CD8-positive, alpha-beta memory T cell (primary cell): ENCODE measurements around the gene CPAMD8. TPM values are rescaled to one million over a fixed set of nuclear protein-coding genes. Genes with fewer than 3 reads are reported as not detected.

Source experiments
- CTCF ChIA-PET: fragments of 350-600 bp; sonication (Branson Sonifier 250); formaldehyde crosslinking; loops from one replicate; lab custom pipeline; 2021; ENCODE audit warnings: antibody characterized with exemption; lab: Charles Lee
- POLR2A ChIA-PET: fragments of 350-600 bp; sonication (Branson Sonifier 250); formaldehyde crosslinking; loops from one replicate; lab custom pipeline; 2021; ENCODE audit warnings: antibody characterized with exemption; lab: Charles Lee
- DNase-seq, 5 donors: peaks; one replicate each; pipeline versions ENCODE4 v3.0.0 to v3.0.0-alpha.2; 2020 to 2022; ENCODE audit warnings: mixed read lengths in 1 of 5
- H3K27ac ChIP-seq: one replicate; pipeline ENCODE4 v1.7.0; 2013; ENCODE audit warnings: low read depth, mild to moderate bottlenecking, low read length, moderate library complexity
- H3K27me3 ChIP-seq: 2 replicates; pipeline ENCODE4 v1.7.0; 2013; ENCODE audit warnings: low read length, mild to moderate bottlenecking; ENCODE audit not compliant: insufficient read depth, poor library complexity, severe bottlenecking
- H3K36me3 ChIP-seq: 2 replicates; pipeline ENCODE4 v1.7.0; 2013; ENCODE audit warnings: mild to moderate bottlenecking, low read length, moderate library complexity; ENCODE audit not compliant: insufficient read depth
- H3K4me1 ChIP-seq: 2 replicates; pipeline ENCODE4 v1.7.0; 2013; ENCODE audit warnings: mild to moderate bottlenecking, low read length, moderate library complexity; ENCODE audit not compliant: insufficient read depth
- H3K4me3 ChIP-seq: 2 replicates; pipeline ENCODE4 v1.7.0; 2013; ENCODE audit warnings: mild to moderate bottlenecking, low read length
- H3K9me3 ChIP-seq: 2 replicates; pipeline ENCODE4 v1.7.0; 2013; ENCODE audit warnings: mild to moderate bottlenecking, low read length
- H3K27ac Mint-ChIP-seq, 8 donors: one replicate each; pipeline ENCODE4 v1.8.0; 2020 to 2021; ENCODE audit warnings: mixed read lengths in 8 of 8, mild to moderate bottlenecking in 6 of 8, inconsistent platforms in 3 of 8, moderate library complexity in 3 of 8
- H3K27me3 Mint-ChIP-seq, 2 donors: one replicate each; pipeline ENCODE4 v1.8.0; 2020 to 2021; ENCODE audit warnings: mixed read lengths in 2 of 2, mild to moderate bottlenecking in 1 of 2, moderate library complexity in 1 of 2
- H3K36me3 Mint-ChIP-seq, 3 donors: one replicate each; pipeline ENCODE4 v1.8.0; 2020 to 2021; ENCODE audit warnings: mixed read lengths in 3 of 3, inconsistent platforms in 1 of 3, mild to moderate bottlenecking in 1 of 3
- H3K4me1 Mint-ChIP-seq, 3 donors: one replicate each; pipeline ENCODE4 v1.8.0; 2020 to 2021; ENCODE audit warnings: mixed read lengths in 3 of 3, inconsistent platforms in 1 of 3, mild to moderate bottlenecking in 1 of 3
- H3K4me3 Mint-ChIP-seq, 7 donors: one replicate each; pipeline ENCODE4 v1.8.0; 2020 to 2021; ENCODE audit warnings: mixed read lengths in 7 of 7, mild to moderate bottlenecking in 6 of 7, moderate library complexity in 4 of 7, inconsistent platforms in 2 of 7
- H3K9me3 Mint-ChIP-seq, 5 donors: one replicate each; pipeline ENCODE4 v1.8.0; 2020 to 2022; ENCODE audit warnings: mixed read lengths in 5 of 5, mild to moderate bottlenecking in 3 of 5, moderate library complexity in 2 of 5, inconsistent platforms in 1 of 5
- polyA plus RNA-seq: library from polyadenylated mRNA; unstranded; fragments of 300-500 nt; fragmentation: Illumina TruSeq; gene quantifications from one replicate; pipeline ENCODE4 v1.2.3, GENCODE V29; 2021
- total RNA-seq, 2 experiments: library from RNA; stranded (reverse); gene quantifications; one replicate each; pipeline ENCODE4 v1.2.3, GENCODE V29; 2021

The CPAMD8 gene
- total and polyA plus RNA-seq, 3 experiments from 2014 or later, result 0.07 to 0.74 (median 0.18) TPM

DNA sequence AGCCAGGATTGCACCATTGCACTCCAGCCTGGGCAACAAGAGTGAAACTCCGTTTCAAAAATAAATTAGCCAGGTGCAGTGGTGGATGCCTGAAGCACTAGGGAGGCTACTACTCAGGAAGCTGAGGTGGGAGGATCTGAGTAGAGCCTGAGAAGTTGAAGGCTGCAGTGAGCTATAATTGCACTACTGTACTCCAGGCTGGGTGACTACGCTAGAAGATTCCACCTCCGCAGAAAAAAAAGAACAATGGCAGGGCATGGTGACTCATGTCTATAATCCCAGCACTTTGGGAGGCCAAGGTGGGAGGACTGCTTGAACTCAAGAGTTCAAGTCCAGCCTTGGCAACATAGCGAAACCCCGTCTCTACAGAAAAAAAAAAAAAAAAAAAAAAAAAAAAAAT is 28.1 kb upstream of the CPAMD8 start:
- Mint-ChIP-seq H3K36me3 (peaks cover 7 to 80% (median 25%) of the 10 kb centered on the region in 3 donors), H3K4me3 (no peak overlapping the region), H3K27me3 (no peaks in the 10 kb centered on the region), H3K9me3 (no peaks in the 10 kb centered on the region), H3K27ac (no peak overlapping the region), H3K4me1 (no peaks in the 10 kb centered on the region)
- CTCF ChIA-PET, result no interaction called here
- no peak overlapping the region for H3K4me3 ChIP-seq
- no peaks in the 10 kb centered on the region for H3K9me3 ChIP-seq
- H3K27ac ChIP-seq, result no peak overlapping the region
- H3K36me3 ChIP-seq, result peaks cover 36% of the 10 kb centered on the region
- no peak for DNase-seq
- POLR2A ChIA-PET, result no interaction called here
- H3K27me3 ChIP-seq, result no peaks in the 10 kb centered on the region
- no peaks in the 10 kb centered on the region for H3K4me1 ChIP-seq

GRCh38 chr19:17052439-17052838 is 25.8 kb upstream of the CPAMD8 start:
- CTCF ChIA-PET, result interaction anchor here (0.6 to 1.1 kb wide), 2 partner anchors 236 to 279 kb away, joined by 3 to 5 read pairs; no protein-coding TSS in a partner anchor
- Histone ChIP-seq H3K36me3 (peaks cover 22% of the 10 kb centered on the region), H3K27me3 (no peaks in the 10 kb centered on the region), H3K27ac (no peak overlapping the region), H3K4me1 (no peaks in the 10 kb centered on the region), H3K9me3 (no peaks in the 10 kb centered on the region), H3K4me3 (no peak overlapping the region)
- POLR2A ChIA-PET, result no interaction called here
- H3K27me3 Mint-ChIP-seq, result no peaks in the 10 kb centered on the region
- no peak overlapping the region for H3K4me3 Mint-ChIP-seq
- peak overlapping the region in 1 of 8 donors; percentile 38 for H3K27ac Mint-ChIP-seq
- peak in 1 of 5 donors; percentile 19 for DNase-seq
- no peaks in the 10 kb centered on the region for H3K9me3 Mint-ChIP-seq
- H3K4me1 Mint-ChIP-seq, result no peaks in the 10 kb centered on the region
- H3K36me3 Mint-ChIP-seq, result peaks cover 0 to 77% (median 12%) of the 10 kb centered on the region in 3 donors

DNA sequence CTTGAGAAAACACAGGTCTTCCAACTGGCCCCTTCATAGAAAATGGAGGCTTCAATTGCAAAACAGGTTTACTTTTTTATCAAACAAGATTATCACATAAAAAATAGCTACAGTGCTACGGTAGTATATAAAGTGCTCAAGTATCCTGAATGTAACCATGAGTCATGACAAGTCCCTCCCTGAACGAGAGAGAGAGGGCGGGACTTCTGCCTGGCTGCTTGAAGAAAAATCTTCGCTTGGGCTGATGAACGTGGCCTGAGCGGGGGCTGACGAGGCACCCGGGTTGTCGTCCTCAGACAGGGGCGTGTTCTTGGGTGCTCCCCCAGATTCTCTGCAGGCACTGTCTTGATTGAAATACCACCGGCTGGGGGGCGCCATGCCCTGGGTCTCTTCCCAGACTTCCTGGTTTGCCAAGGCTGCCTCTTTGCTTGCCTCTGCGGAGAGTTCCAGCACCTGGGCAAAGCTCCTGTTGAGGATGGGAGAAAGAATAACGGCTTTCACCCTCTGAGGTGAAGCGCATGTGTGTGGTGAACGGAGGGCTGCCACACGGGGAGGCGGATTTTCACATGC is 23.2 kb upstream of the CPAMD8 start:
- H3K9me3 ChIP-seq, result no peaks in the 10 kb centered on the region
- DNase-seq, result no peak
- Mint-ChIP-seq H3K4me3 (no peak overlapping the region), H3K27me3 (no peaks in the 10 kb centered on the region), H3K4me1 (no peaks in the 10 kb centered on the region), H3K36me3 (peaks cover 0 to 63% (median 5%) of the 10 kb centered on the region in 3 donors), H3K27ac (peak overlapping the region in 1 of 8 donors; percentile 22), H3K9me3 (no peaks in the 10 kb centered on the region)
- no peak overlapping the region for H3K27ac ChIP-seq
- H3K27me3 ChIP-seq, result no peaks in the 10 kb centered on the region
- POLR2A ChIA-PET, result no interaction called here
- H3K4me3 ChIP-seq, result no peak overlapping the region
- H3K36me3 ChIP-seq, result peaks cover 22% of the 10 kb centered on the region
- H3K4me1 ChIP-seq, result no peaks in the 10 kb centered on the region
- CTCF ChIA-PET, result no interaction called here

DNA sequence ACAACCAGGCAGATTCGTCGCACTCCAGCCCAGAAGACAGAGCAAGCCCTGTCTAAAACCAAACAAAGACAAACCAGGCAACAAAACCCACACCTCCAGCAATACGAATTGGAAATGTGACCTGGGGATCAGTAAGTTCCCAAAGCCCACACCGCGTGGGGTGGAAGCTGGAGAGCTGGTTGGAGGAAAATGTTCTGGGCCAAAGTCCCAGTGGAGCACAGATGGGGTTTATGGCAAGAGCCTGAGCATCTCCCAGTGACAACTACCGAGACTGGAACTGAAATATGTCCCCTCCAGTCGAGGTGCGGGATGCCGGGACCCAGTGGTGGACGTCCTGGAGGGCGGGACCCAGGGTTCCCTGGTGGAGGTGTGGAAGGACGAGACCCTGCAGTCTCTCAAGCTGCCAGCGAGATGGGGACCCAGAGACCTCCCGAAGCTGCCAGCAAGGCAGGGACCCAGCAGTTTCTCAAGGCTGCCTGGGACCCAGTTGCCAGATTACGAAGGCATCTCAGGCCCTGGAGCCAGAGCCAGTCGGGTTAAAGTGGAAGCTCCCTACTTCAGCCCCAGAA is 22.4 kb upstream of the CPAMD8 start:
- no peak overlapping the region for H3K4me3 Mint-ChIP-seq
- no peaks in the 10 kb centered on the region for H3K4me1 ChIP-seq
- H3K36me3 ChIP-seq, result peaks cover 20% of the 10 kb centered on the region
- DNase-seq, result no peak
- no peak overlapping the region for H3K4me3 ChIP-seq
- no peaks in the 10 kb centered on the region for H3K27me3 Mint-ChIP-seq
- no peaks in the 10 kb centered on the region for H3K4me1 Mint-ChIP-seq
- ChIA-PET POLR2A (no interaction called here), CTCF (no interaction called here)
- H3K9me3 Mint-ChIP-seq, result no peaks in the 10 kb centered on the region
- peak overlapping the region in 2 of 8 donors; percentile 17 to 75 for H3K27ac Mint-ChIP-seq
- no peaks in the 10 kb centered on the region for H3K9me3 ChIP-seq
- H3K36me3 Mint-ChIP-seq, result peaks cover 0 to 56% (median 5%) of the 10 kb centered on the region in 3 donors
- H3K27ac ChIP-seq, result no peak overlapping the region
- no peaks in the 10 kb centered on the region for H3K27me3 ChIP-seq

GRCh38 chr19:17045907-17046502 is 19.4 kb upstream of the CPAMD8 start:
- no peaks in the 10 kb centered on the region for H3K9me3 ChIP-seq
- H3K36me3 Mint-ChIP-seq, result peaks cover 0 to 33% (median 2%) of the 10 kb centered on the region in 3 donors
- no peak overlapping the region for H3K4me3 ChIP-seq
- ChIA-PET POLR2A (no interaction called here), CTCF (no interaction called here)
- H3K4me1 Mint-ChIP-seq, result no peaks in the 10 kb centered on the region
- DNase-seq, result no peak
- peaks cover 5 to 6% of the 10 kb centered on the region in 2 donors for H3K27me3 Mint-ChIP-seq
- H3K27me3 ChIP-seq, result no peaks in the 10 kb centered on the region
- no peaks in the 10 kb centered on the region for H3K9me3 Mint-ChIP-seq
- H3K36me3 ChIP-seq, result peaks cover 6% of the 10 kb centered on the region
- peak overlapping the region in 1 of 8 donors; percentile 4 for H3K27ac Mint-ChIP-seq
- H3K27ac ChIP-seq, result no peak overlapping the region
- H3K4me1 ChIP-seq, result no peaks in the 10 kb centered on the region
- no peak overlapping the region for H3K4me3 Mint-ChIP-seq

GRCh38 chr19:17043744-17044143 is 17.1 kb upstream of the CPAMD8 start:
- Histone ChIP-seq H3K27ac (no peak overlapping the region), H3K4me3 (no peak overlapping the region), H3K36me3 (no peaks in the 10 kb centered on the region), H3K27me3 (no peaks in the 10 kb centered on the region), H3K9me3 (no peaks in the 10 kb centered on the region), H3K4me1 (no peaks in the 10 kb centered on the region)
- CTCF ChIA-PET, result interaction anchor here (0.9 kb wide), 2 partner anchors 15 to 322 kb away, joined by 3 to 4 read pairs; no protein-coding TSS in a partner anchor
- Mint-ChIP-seq H3K36me3 (peaks cover 0 to 12% (median 2%) of the 10 kb centered on the region in 3 donors), H3K27me3 (peaks cover 12 to 20% of the 10 kb centered on the region in 2 donors), H3K9me3 (no peaks in the 10 kb centered on the region), H3K4me1 (no peaks in the 10 kb centered on the region), H3K27ac (no peak overlapping the region), H3K4me3 (no peak overlapping the region)
- DNase-seq, result no peak
- POLR2A ChIA-PET, result no interaction called here

GRCh38 chr19:17041976-17042375 is 15.4 kb upstream of the CPAMD8 start:
- no peaks in the 10 kb centered on the region for H3K4me1 ChIP-seq
- peaks cover 0 to 2% (median 0%) of the 10 kb centered on the region in 3 donors for H3K36me3 Mint-ChIP-seq
- H3K27ac Mint-ChIP-seq, result no peak overlapping the region
- H3K4me1 Mint-ChIP-seq, result no peaks in the 10 kb centered on the region
- no peaks in the 10 kb centered on the region for H3K9me3 ChIP-seq
- H3K9me3 Mint-ChIP-seq, result no peaks in the 10 kb centered on the region
- ChIA-PET POLR2A (no interaction called here), CTCF (no interaction called here)
- no peak overlapping the region for H3K27ac ChIP-seq
- H3K36me3 ChIP-seq, result no peaks in the 10 kb centered on the region
- H3K4me3 ChIP-seq, result no peak overlapping the region
- H3K27me3 Mint-ChIP-seq, result peaks cover 13 to 26% of the 10 kb centered on the region in 2 donors
- H3K4me3 Mint-ChIP-seq, result no peak overlapping the region
- H3K27me3 ChIP-seq, result no peaks in the 10 kb centered on the region
- DNase-seq, result no peak

- H3K4me3 Mint-ChIP-seq, result no peak overlapping the region
- CTCF ChIA-PET, result no interaction called here
Observed at GRCh38 chr19:17037966-17038500, 11.4 kb upstream of the CPAMD8 start.

More at GRCh38 chr19:17037966-17038500, 11.4 kb upstream of the CPAMD8 start:
- peaks cover 17 to 32% of the 10 kb centered on the region in 2 donors for H3K27me3 Mint-ChIP-seq
- peaks cover 0 to 2% (median 0%) of the 10 kb centered on the region in 3 donors for H3K36me3 Mint-ChIP-seq
- H3K27me3 ChIP-seq, result no peaks in the 10 kb centered on the region
- H3K27ac ChIP-seq, result no peak overlapping the region
- no peak for DNase-seq
- H3K36me3 ChIP-seq, result no peaks in the 10 kb centered on the region
- POLR2A ChIA-PET, result no interaction called here
- H3K4me1 ChIP-seq, result no peaks in the 10 kb centered on the region
- H3K4me3 ChIP-seq, result no peak overlapping the region
- no peaks in the 10 kb centered on the region for H3K4me1 Mint-ChIP-seq
- H3K27ac Mint-ChIP-seq, result peak overlapping the region in 1 of 8 donors; percentile 78
- H3K9me3 ChIP-seq, result no peaks in the 10 kb centered on the region
- no peaks in the 10 kb centered on the region for H3K9me3 Mint-ChIP-seq
